HCT116 (cell line): Measurements from ENCODE around the gene CRTC3. TPM values are rescaled to one million over a fixed set of nuclear protein-coding genes. Genes with fewer than 3 reads are reported as not detected.

Experiments used
- ATAC-seq: fragments of 200-7000 bp; cut with Tn5 transposase; 2 replicates; pipeline ENCODE4 v1.9.1; 2020; ENCODE audit warnings: mild to moderate bottlenecking, moderate library complexity
- BruUV-seq: library from RNA; stranded (reverse); fragments of 400-500 nt; replicated peaks from 2 replicates; lab custom pipeline; 2021; lab: Mats Ljungman, UMichigan
- CTCF ChIA-PET: fragments of 300-600 bp; sonication (Branson Sonifier 250); formaldehyde crosslinking; loops from one replicate; lab custom pipeline; 2021; ENCODE audit warnings: antibody characterized with exemption; lab: Charles Lee
- POLR2A ChIA-PET: fragments of 300-600, 350-600 bp; sonication (Branson Sonifier 250); formaldehyde crosslinking; loops from one replicate; lab custom pipeline; 2021; ENCODE audit warnings: antibody characterized with exemption; lab: Charles Lee
- RAD21 ChIA-PET, 2 experiments: fragments of 300-600 bp; sonication (Branson Sonifier 250); formaldehyde crosslinking; loops; one replicate each; lab custom pipeline; 2023; ENCODE audit warnings: low total read pairs in 2 of 2; ENCODE audit not compliant: uncharacterized antibody in 2 of 2, unreplicated experiment in 2 of 2, low non-redundant PET in 1 of 2; lab: Charles Lee
- DNase-seq: peaks from one replicate; pipeline ENCODE4 v3.0.0-alpha.2; 2010; ENCODE audit warnings: low read depth, low spot score
- H2AFZ ChIP-seq: fragments of 200-600 bp; shearing (Covaris generic), sonication (generic); 2 replicates; pipeline ENCODE4 v1.6.1; 2017; ENCODE audit warnings: low read depth, mixed run types, mixed read lengths, antibody characterized with exemption, low read length; ENCODE audit not compliant: poor library complexity, severe bottlenecking
- H3K27ac ChIP-seq: 2 replicates; pipeline ENCODE4 v1.5.1; 2012; ENCODE audit warnings: low read depth, low read length
- H3K27me3 ChIP-seq: fragments of 200-600 bp; sonication (generic); 2 replicates; pipeline ENCODE4 v1.6.1; 2016; ENCODE audit warnings: mixed run types, low read length, mixed read lengths; ENCODE audit not compliant: insufficient read depth
- H3K36me3 ChIP-seq, 2 experiments: fragments of 200-500 bp in 1 of 2; fragments of 200-600 bp in 1 of 2; sonication (Bioruptor generic) in 1 of 2; sonication (generic) in 1 of 2; 2 replicates each; pipeline versions ENCODE4 v1.5.1 to v1.6.1; 2014 to 2016; ENCODE audit warnings: low read length in 2 of 2, inconsistent platforms in 1 of 2, mixed read lengths in 1 of 2, mixed run types in 1 of 2; ENCODE audit not compliant: insufficient read depth in 2 of 2, control insufficient read depth in 1 of 2
- H3K4me1 ChIP-seq, 2 experiments: fragments of 200-600 bp in 1 of 2; sonication (generic) in 1 of 2; 2 replicates each; pipeline versions ENCODE4 v1.5.1 to v1.6.1; 2012 to 2017; ENCODE audit warnings: low read length in 2 of 2, inconsistent platforms in 1 of 2, mild to moderate bottlenecking in 1 of 2, mixed read lengths in 1 of 2, mixed run types in 1 of 2, moderate library complexity in 1 of 2; ENCODE audit not compliant: insufficient read depth in 2 of 2, control insufficient read depth in 1 of 2
- H3K4me2 ChIP-seq: fragments of 200-600 bp; sonication (generic); 2 replicates; pipeline ENCODE4 v1.6.1; 2017; ENCODE audit warnings: mixed run types, low read length, mixed read lengths
- H3K4me3 ChIP-seq, 2 experiments: fragments of 200-600 bp in 1 of 2; sonication (generic) in 1 of 2; replicated peaks in 1 of 2; 2 replicates each; pipeline ENCODE4 v1.5.1; 2011 to 2016; ENCODE audit warnings: low read length in 2 of 2, control low read depth in 1 of 2, low read depth in 1 of 2, mild to moderate bottlenecking in 1 of 2, mixed read lengths in 1 of 2, mixed run types in 1 of 2
- H3K79me2 ChIP-seq: fragments of 200-600 bp; sonication (generic); 2 replicates; pipeline ENCODE4 v1.6.1; 2017; ENCODE audit warnings: mild to moderate bottlenecking, mixed run types, low read length, moderate library complexity, mixed read lengths; ENCODE audit not compliant: insufficient read depth
- H3K9ac ChIP-seq: fragments of 200-600 bp; sonication (generic); 2 replicates; pipeline ENCODE4 v1.6.1; 2016; ENCODE audit warnings: low read length, mixed read lengths
- H3K9me2 ChIP-seq: fragments of 200-600 bp; sonication (generic), shearing (Covaris generic); 2 replicates; pipeline ENCODE4 v1.6.1; 2017; ENCODE audit warnings: mixed run types, mild to moderate bottlenecking, moderate library complexity; ENCODE audit not compliant: insufficient read depth
- H3K9me3 ChIP-seq, 2 experiments: fragments of 200-500 bp in 1 of 2; fragments of 200-600 bp in 1 of 2; sonication (Bioruptor generic) in 1 of 2; sonication (generic) in 1 of 2; 2 replicates each; pipeline ENCODE4 v1.6.1; 2014 to 2017; ENCODE audit warnings: low read length in 2 of 2, mixed read lengths in 2 of 2, inconsistent platforms in 1 of 2, low read depth in 1 of 2, mild to moderate bottlenecking in 1 of 2, mixed run types in 1 of 2, moderate library complexity in 1 of 2; ENCODE audit not compliant: control insufficient read depth in 1 of 2, insufficient read depth in 1 of 2
- H4K20me1 ChIP-seq: fragments of 200-600 bp; sonication (generic), shearing (Covaris generic); 2 replicates; pipeline ENCODE4 v1.6.1; 2017; ENCODE audit warnings: mixed run types, mild to moderate bottlenecking, moderate library complexity; ENCODE audit not compliant: insufficient read depth
- CBX3 ChIP-seq: IDR thresholded peaks from 2 replicates; pipeline ENCODE4 v1.6.1; 2012; ENCODE audit warnings: low read depth
- EGR1 ChIP-seq: IDR thresholded peaks from 2 replicates; pipeline ENCODE4 v1.6.1; 2012; ENCODE audit warnings: low read depth
- ELF1 ChIP-seq: IDR thresholded peaks from 2 replicates; pipeline ENCODE4 v1.6.1; 2012; ENCODE audit warnings: low read depth, borderline replicate concordance
- EZH2 ChIP-seq: fragments of 200-600 bp; sonication (generic); IDR thresholded peaks from 2 replicates; pipeline ENCODE4 v1.6.1; 2017; ENCODE audit warnings: antibody characterized with exemption, mixed run types
- EZH2phosphoT487 ChIP-seq: fragments of 200-600 bp; IDR thresholded peaks from 2 replicates; pipeline ENCODE4 v1.6.1; 2018; ENCODE audit warnings: antibody characterized with exemption, borderline replicate concordance
- FOSL1 ChIP-seq: IDR thresholded peaks from 2 replicates; pipeline ENCODE4 v1.6.1; 2012; ENCODE audit warnings: low read depth
- JUND ChIP-seq: IDR thresholded peaks from 2 replicates; pipeline ENCODE4 v1.6.1; 2012
- RAD21 ChIP-seq: IDR thresholded peaks from 2 replicates; pipeline ENCODE4 v1.6.1; 2012; ENCODE audit warnings: low read depth, mild to moderate bottlenecking
- SP1 ChIP-seq: IDR thresholded peaks from 2 replicates; pipeline ENCODE4 v1.6.1; 2012; ENCODE audit warnings: low read depth
- YY1 ChIP-seq: IDR thresholded peaks from 2 replicates; pipeline ENCODE4 v1.6.1; 2011; ENCODE audit warnings: low read length, low read depth, moderate library complexity, mild to moderate bottlenecking; ENCODE audit not compliant: insufficient replicate concordance; ENCODE audit errors: extremely low read depth
- ZNF274 ChIP-seq: fragments of 200-500 bp; sonication (Bioruptor generic); IDR thresholded peaks from 2 replicates; pipeline ENCODE4 v1.6.1; 2014; ENCODE audit warnings: mild to moderate bottlenecking, low read depth, low read length, inconsistent platforms
- intact Hi-C: fragments of 100-400 bp; cut with micrococcal nuclease; formaldehyde crosslinking; loops from 2 replicates; pipeline ENCODE4 v1.10.0; 2022
- total RNA-seq: library from RNA; stranded (reverse); gene quantifications from one replicate; pipeline ENCODE4 v1.2.1, GENCODE V29; 2021; ENCODE audit not compliant: unreplicated experiment
- TF ChIP-seq, protein P1 (sequence below): IDR thresholded peaks from 2 replicates; pipeline ENCODE4 v1.6.1; 2012

The CRTC3 gene
- total RNA-seq, 1 experiment from 2014 or later = 20.7 TPM

DNA sequence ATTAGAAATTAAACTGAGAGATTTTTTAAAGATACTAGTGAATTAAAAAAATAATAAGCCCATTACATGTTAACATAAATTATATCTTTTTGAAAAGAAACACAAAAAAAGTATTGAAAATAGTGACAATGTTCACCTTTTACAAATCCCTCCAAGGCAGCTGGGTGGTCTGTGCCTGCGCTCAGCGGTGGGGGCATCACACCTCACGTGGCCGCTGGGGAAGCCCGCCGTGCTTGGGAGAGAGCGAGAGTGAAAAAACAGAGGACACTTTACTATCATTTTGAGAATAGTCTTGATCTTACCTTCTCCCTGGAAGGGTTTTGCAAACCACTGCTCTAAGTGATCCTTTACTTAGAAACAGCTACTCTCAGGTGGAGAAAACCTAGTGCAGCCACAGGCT lies 76.9 kb downstream of the CRTC3 start:
- BruUV-seq = no TSS peak
- no peaks in the 10 kb centered on the region for H3K79me2 ChIP-seq
- H3K27ac ChIP-seq = no peak overlapping the region
- H3K4me1 ChIP-seq = no peaks in the 10 kb centered on the region
- TF ChIP-seq EGR1 (no peak), ELF1 (no peak), ZNF274 (no peak), EZH2 (no peak), CBX3 (no peak), YY1 (no peak), EZH2phosphoT487 (no peak), SP1 (no peak), RAD21 (no peak), FOSL1 (no peak)
- TF ChIP-seq, protein P1, sequence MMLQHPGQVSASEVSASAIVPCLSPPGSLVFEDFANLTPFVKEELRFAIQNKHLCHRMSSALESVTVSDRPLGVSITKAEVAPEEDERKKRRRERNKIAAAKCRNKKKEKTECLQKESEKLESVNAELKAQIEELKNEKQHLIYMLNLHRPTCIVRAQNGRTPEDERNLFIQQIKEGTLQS = no peak
- TF ChIP-seq, all 23 proteins: peak for 0
- Histone ChIP-seq H3K9me2 (no peaks in the 10 kb centered on the region), H3K4me3 (no peak overlapping the region), H3K4me2 (no peak overlapping the region), H3K36me3 (no peaks in the 10 kb centered on the region), H3K9me3 (no peaks in the 10 kb centered on the region), H3K27me3 (no peaks in the 10 kb centered on the region), H3K9ac (no peak overlapping the region), H4K20me1 (no peaks in the 10 kb centered on the region), H2AFZ (no peak overlapping the region)
- ChIA-PET RAD21 (no interaction called here), CTCF (no interaction called here), POLR2A (no interaction called here)
- no peak for ATAC-seq
- no peak for DNase-seq
- intact Hi-C loops = no loop called here

DNA sequence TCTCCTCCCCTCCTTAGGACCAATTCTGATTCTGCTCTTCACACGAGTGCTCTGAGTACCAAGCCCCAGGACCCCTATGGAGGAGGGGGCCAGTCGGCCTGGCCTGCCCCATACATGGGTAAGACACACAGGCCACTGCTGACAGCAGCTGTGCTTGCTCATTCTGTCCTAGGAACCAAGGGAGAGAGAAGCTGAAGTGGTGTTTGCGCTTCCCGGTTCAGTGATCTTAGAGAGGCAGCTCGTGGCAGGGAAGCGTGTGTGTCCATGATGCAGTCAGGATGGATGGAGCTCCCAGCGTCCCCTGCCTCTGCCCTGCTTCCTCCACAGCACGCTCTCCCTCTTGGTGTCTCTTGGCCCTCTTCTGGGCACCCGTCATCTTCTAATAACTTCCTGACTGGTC lies 77.6 kb downstream of the CRTC3 start:
- RAD21 ChIA-PET = no interaction called here
- no peak overlapping the region for H3K4me3 ChIP-seq
- no peaks in the 10 kb centered on the region for H4K20me1 ChIP-seq
- CTCF ChIA-PET = no interaction called here
- no peaks in the 10 kb centered on the region for H3K27me3 ChIP-seq
- no peaks in the 10 kb centered on the region for H3K36me3 ChIP-seq
- H3K27ac ChIP-seq = no peak overlapping the region
- POLR2A ChIA-PET = no interaction called here
- no peak for TF ChIP-seq JUND
- no peak overlapping the region for H3K9ac ChIP-seq
- no peak overlapping the region for H2AFZ ChIP-seq
- no peaks in the 10 kb centered on the region for H3K9me3 ChIP-seq
- no peak overlapping the region for H3K4me2 ChIP-seq
- no peak for DNase-seq
- ATAC-seq = no peak
- no peaks in the 10 kb centered on the region for H3K79me2 ChIP-seq
- no TSS peak for BruUV-seq
- intact Hi-C loops = no loop called here
- H3K4me1 ChIP-seq = no peaks in the 10 kb centered on the region
- no peaks in the 10 kb centered on the region for H3K9me2 ChIP-seq
